ENCODE measurements around the gene LRRK2. TPM values are rescaled to one million over a fixed set of nuclear protein-coding genes. Genes with fewer than 3 reads are reported as not detected.

LRRK2 gene
- total and polyA plus RNA-seq, 10 of the 15 experiments (the other 5 are each of a cell fraction or from before 2014, with no cell fraction given) = 0.80 to 32.6 (median 1.4) TPM

- TF ChIP-seq PRDM15 (CRISPR knock-in tag; IDR thresholded peaks at IDR 0.05) (no peak), HDAC6 (IDR thresholded peaks at IDR 0.05; ENCODE audit: unreplicated experiment) (no peak), CUX1 (IDR thresholded peaks at IDR 0.05; ENCODE audit: insufficient replicate concordance, low read depth, low read length) (no peak), CBFB (IDR thresholded peaks at IDR 0.05; ENCODE audit: low read depth) (no peak), SRF (IDR thresholded peaks at IDR 0.05; ENCODE audit: low read depth in 2 of 2, low read length in 2 of 2) (no peak), REST (IDR thresholded peaks at IDR 0.05; ENCODE audit: low read depth, low read length) (no peak), TBL1XR1 (IDR thresholded peaks at IDR 0.05; ENCODE audit: low read depth, low read length) (peak; percentile 64; the same call in 1 of the 2 replicates), LARP7 (IDR thresholded peaks at IDR 0.05) (no peak), ZNF207 (IDR thresholded peaks at IDR 0.05; ENCODE audit: borderline replicate concordance) (no peak; the same call in 1 of the 2 replicates), YBX1 (IDR thresholded peaks at IDR 0.05) (no peak), STAT1 (conservative IDR thresholded peaks at IDR 0.05) (no peak), JUNB (IDR thresholded peaks at IDR 0.05) (peak; percentile 72), RELA (IDR thresholded peaks at IDR 0.05; ENCODE audit: borderline replicate concordance, partially characterized antibody) (no peak), SKIL (IDR thresholded peaks at IDR 0.05; ENCODE audit: low read depth, poor library complexity, severe bottlenecking) (peak; percentile 80), CHD2 (IDR thresholded peaks at IDR 0.05; ENCODE audit: borderline replicate concordance, low read depth, low read length) (peak; percentile 70; the same call in 1 of the 2 replicates)
Measured at GRCh38 chr12:40225984-40226602, 1.3 kb downstream of the LRRK2 start (continued).
